GM03348 (cell line): Measurements from ENCODE around the gene PDX1.

ENCODE experiments used
- DNase-seq: peaks from one replicate; pipeline ENCODE4 v3.0.0; 2012; ENCODE audit warnings: low spot score

PDX1 gene

GRCh38 chr13:27970382-27971235 lies 50.8 kb downstream of the PDX1 start:
- no peak for DNase-seq

DNA sequence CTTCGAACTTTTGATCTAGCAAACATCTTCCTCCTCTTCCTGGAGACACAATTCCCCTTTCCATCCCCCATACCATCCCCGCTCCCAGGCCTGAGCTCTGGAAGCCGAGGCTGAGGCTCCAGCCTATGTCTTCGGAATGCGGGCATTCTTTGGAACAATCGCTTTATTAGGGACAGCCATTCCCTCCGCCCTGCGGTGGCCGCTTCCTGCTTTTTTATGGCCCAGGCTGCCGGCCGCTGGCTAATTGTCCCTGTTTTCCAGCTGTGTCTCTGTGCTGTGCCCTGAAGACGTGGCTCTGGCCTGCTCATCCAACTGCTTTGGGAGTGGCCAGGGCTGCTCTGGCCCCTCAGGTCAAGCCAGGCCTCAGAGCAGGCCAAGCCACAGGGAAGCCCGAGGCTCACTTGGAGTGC lies 51.4 kb downstream of the PDX1 start:
- DNase-seq, result no peak

GRCh38 chr13:27971776-27972477 lies 52.1 kb downstream of the PDX1 start:
- no peak for DNase-seq

GRCh38 chr13:27972478-27972820 lies 52.6 kb downstream of the PDX1 start:
- no peak for DNase-seq

DNA sequence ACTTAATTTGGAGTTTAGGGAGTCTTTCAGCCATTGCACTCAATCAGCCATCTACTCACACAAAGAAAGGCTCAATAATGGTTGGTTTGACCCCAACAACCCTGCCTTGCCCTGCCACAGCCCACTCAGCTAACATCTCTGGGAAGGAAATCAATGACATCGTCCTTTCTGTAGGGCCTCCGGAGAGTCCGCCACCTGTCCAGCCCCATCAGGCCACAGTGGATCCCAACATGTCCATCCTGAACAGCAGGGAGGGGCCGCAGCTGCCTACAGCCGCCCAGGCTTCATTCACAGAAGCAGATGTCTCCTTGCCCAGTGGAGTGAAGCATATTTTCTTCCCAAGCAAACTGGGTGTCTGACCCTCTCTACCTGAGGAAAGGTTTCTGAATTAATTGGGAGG lies 53.5 kb downstream of the PDX1 start:
- DNase-seq, result no peak

DNA sequence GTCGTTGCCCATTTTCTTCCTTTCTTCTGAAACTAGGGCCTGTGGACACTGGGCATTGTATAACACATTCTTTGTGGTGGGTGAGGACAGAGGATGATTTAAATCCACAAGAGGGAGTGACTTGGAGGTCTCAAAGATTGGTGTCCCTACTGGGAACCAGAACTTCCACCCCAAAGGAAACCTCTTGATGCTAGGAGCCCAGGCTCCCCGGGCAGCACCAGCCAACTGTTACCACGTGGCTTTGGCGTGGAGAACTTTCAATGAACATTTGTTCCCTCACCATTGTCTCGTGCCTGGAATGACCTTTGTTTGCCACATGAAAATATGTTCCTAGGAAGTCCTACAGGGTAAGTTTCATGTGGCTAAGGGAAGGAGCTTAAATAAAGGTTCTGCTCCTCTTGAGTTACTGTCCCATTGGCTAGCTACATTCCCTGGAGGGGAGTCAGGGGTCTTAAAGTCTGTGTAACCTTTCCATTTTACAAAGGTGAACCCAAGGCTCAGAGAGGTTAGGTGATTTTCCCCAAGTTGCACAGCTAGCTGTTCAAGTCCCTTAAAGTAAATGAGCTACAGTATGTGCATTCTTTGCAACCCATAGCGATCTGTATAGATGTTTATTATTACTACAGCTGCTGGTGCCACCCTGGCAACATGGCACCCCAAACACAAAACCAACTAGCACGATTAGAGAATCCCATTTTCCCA lies 54.3 kb downstream of the PDX1 start:
- no peak for DNase-seq
